ENCODE measurements around the gene CLEC16A.

DNA sequence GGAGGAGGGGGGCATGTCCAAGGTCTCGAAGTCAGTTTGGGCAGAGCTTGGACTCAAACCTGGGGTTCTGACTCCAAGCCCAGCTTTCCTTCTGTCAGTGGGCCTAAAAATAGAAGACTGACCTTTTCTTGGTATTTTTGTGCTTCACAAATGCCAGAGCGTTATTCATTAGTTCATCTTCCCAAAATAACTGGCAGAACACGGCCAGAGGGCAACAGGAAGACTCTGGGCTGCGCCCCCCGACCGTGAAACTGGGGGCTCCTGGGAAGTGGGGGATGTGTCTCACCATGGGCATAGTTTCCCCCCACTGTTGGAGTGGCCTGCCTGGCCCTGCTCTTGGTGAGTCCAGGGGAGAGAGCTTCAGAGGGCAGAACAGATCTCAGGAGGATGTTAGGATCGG lies 217.6 kb downstream of the CLEC16A start:
- TF ChIP-seq CTCF (IDR thresholded peaks at IDR 0.05) (no peak), EZH2 (IDR thresholded peaks at IDR 0.05) (no peak)
